Neuronal stem cell (in vitro differentiated cells): ENCODE data around the gene MCC.
A peak's percentile ranks its signal among the peaks of the same experiment; 100 is the strongest.

Source experiments
- DNase-seq: peaks from one replicate; pipeline ENCODE4 v3.0.0-alpha.2; 2013; ENCODE audit warnings: low spot score
- H2AFZ ChIP-seq: one replicate; pipeline ENCODE4 v1.6.1; 2013; ENCODE audit warnings: mild to moderate bottlenecking, low read length, inconsistent platforms
- H2AK5ac ChIP-seq: 2 replicates; pipeline ENCODE4 v1.6.1; 2013; ENCODE audit warnings: low read depth, mild to moderate bottlenecking, inconsistent platforms, low read length, moderate library complexity, mixed read lengths
- H2BK120ac ChIP-seq: 2 replicates; pipeline ENCODE4 v1.6.1; 2013; ENCODE audit warnings: low read depth, mild to moderate bottlenecking, inconsistent platforms, low read length, moderate library complexity, mixed read lengths
- H2BK12ac ChIP-seq: one replicate; pipeline ENCODE4 v1.6.1; 2013; ENCODE audit warnings: low read length, inconsistent platforms
- H2BK15ac ChIP-seq: 2 replicates; pipeline ENCODE4 v1.6.1; 2013; ENCODE audit warnings: mild to moderate bottlenecking, low read length, inconsistent platforms, mixed read lengths
- H2BK5ac ChIP-seq: one replicate; pipeline ENCODE4 v1.6.1; 2013; ENCODE audit warnings: inconsistent platforms, mild to moderate bottlenecking, low read length, moderate library complexity
- H3K14ac ChIP-seq: one replicate; pipeline ENCODE4 v1.6.1; 2013; ENCODE audit warnings: low read length, inconsistent platforms
- H3K18ac ChIP-seq: 2 replicates; pipeline ENCODE4 v1.6.1; 2013; ENCODE audit warnings: low read length, inconsistent platforms
- H3K23ac ChIP-seq: 2 replicates; pipeline ENCODE4 v1.6.1; 2013; ENCODE audit warnings: low read depth, mild to moderate bottlenecking, mixed read lengths, low read length, inconsistent platforms; ENCODE audit not compliant: poor library complexity
- H3K27ac ChIP-seq: replicated peaks from 3 replicates; pipeline ENCODE4 v1.5.1; 2013; ENCODE audit warnings: low read length, inconsistent platforms
- H3K27me3 ChIP-seq, 3 experiments: 2 replicates each; pipeline ENCODE4 v1.6.1; 2013; ENCODE audit warnings: low read length in 3 of 3, mild to moderate bottlenecking in 2 of 3, inconsistent platforms in 1 of 3, low read depth in 1 of 3, mixed read lengths in 1 of 3, moderate library complexity in 1 of 3; ENCODE audit not compliant: control insufficient read depth in 3 of 3, insufficient read depth in 3 of 3
- H3K36me3 ChIP-seq, 2 donors: replicated peaks in 1 of 2; 2 replicates each; pipeline ENCODE4 v1.6.1; 2013; ENCODE audit warnings: low read length in 2 of 2; ENCODE audit not compliant: control insufficient read depth in 2 of 2, insufficient read depth in 2 of 2
- H3K4ac ChIP-seq: 2 replicates; pipeline ENCODE4 v1.6.1; 2013; ENCODE audit warnings: inconsistent platforms, mild to moderate bottlenecking, low read length, moderate library complexity
- H3K4me1 ChIP-seq, 2 donors: 1 replicate in 1 of 2; 2 replicates in 1 of 2; pipeline ENCODE4 v1.6.1; 2013; ENCODE audit warnings: low read length in 2 of 2, low read depth in 1 of 2; ENCODE audit not compliant: control insufficient read depth in 2 of 2, insufficient read depth in 1 of 2
- H3K4me2 ChIP-seq: one replicate; pipeline ENCODE4 v1.6.1; 2013; ENCODE audit warnings: mild to moderate bottlenecking, low read length, inconsistent platforms; ENCODE audit not compliant: insufficient read depth, poor library complexity, severe bottlenecking
- H3K4me3 ChIP-seq, 2 donors: 2 replicates each; pipeline ENCODE4 v1.5.1; 2013; ENCODE audit warnings: low read length in 2 of 2, mild to moderate bottlenecking in 2 of 2, inconsistent platforms in 1 of 2, moderate library complexity in 1 of 2
- H3K79me1 ChIP-seq: one replicate; pipeline ENCODE4 v1.6.1; 2013; ENCODE audit warnings: low read depth, mild to moderate bottlenecking, inconsistent platforms, low read length, moderate library complexity
- H3K9ac ChIP-seq: one replicate; pipeline ENCODE4 v1.6.1; 2013; ENCODE audit warnings: mild to moderate bottlenecking, low read depth, low read length, inconsistent platforms; ENCODE audit not compliant: poor library complexity
- H3K9me3 ChIP-seq, 2 donors: replicated peaks in 1 of 2; 2 replicates each; pipeline versions ENCODE3 to v1.6.1; 2013; ENCODE audit warnings: low read length in 2 of 2, mild to moderate bottlenecking in 2 of 2, inconsistent platforms in 1 of 2, low read depth in 1 of 2, mixed read lengths in 1 of 2, moderate library complexity in 1 of 2; ENCODE audit not compliant: control insufficient read depth in 2 of 2, insufficient read depth in 1 of 2
- H4K8ac ChIP-seq: one replicate; pipeline ENCODE4 v1.6.1; 2013; ENCODE audit warnings: low read depth, mild to moderate bottlenecking, inconsistent platforms, low read length, moderate library complexity
- H4K91ac ChIP-seq: one replicate; pipeline ENCODE4 v1.6.1; 2013; ENCODE audit warnings: low read length, low read depth, mild to moderate bottlenecking, inconsistent platforms; ENCODE audit not compliant: poor library complexity
- WGBS, 2 donors: extraction: QIAGEN DNeasy Blood & Tissue Kit; methylation state at CpG; one replicate each; pipeline ENCODE4 v1.1.7; 2013; ENCODE audit warnings: missing lambda C conversion rate in 2 of 2, mixed read lengths in 1 of 2; ENCODE audit not compliant: insufficient read length in 2 of 2, insufficient replicate concordance in 1 of 2; ENCODE audit errors: extremely low coverage in 2 of 2; 5-methylcytosine and 5-hydroxymethylcytosine counted together

MCC gene

DNA sequence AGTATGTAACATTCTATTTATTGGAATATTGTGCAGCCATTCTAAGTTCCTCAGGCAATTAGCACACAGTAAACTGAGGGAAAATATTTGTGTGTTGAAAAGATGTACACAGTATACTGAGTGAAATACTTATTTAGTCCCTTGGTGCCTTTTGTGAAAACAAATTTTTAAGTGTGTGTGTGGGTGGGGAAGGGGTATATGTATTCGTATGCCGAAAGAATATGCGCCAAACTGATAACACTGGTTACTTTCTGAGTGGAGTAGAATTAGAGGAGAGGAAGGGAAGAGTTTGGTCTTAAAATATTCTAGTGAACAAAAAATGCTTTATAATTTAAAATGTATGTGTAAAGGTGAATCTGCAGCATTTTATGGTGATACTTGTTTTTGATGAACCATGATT, 508.5 kb downstream of the MCC start:
- H2AFZ ChIP-seq, result no peak overlapping the region
- H2AK5ac ChIP-seq, result no peak overlapping the region
- H3K23ac ChIP-seq, result no peak overlapping the region
- H3K79me1 ChIP-seq, result peaks cover 2% of the 10 kb centered on the region
- H3K4me3 ChIP-seq, result no peak overlapping the region
- no peak overlapping the region for H3K27ac ChIP-seq
- H2BK15ac ChIP-seq, result no peak overlapping the region
- no peak overlapping the region for H2BK120ac ChIP-seq
- peaks cover 0 to 48% of the 10 kb centered on the region in 2 donors for H3K36me3 ChIP-seq
- H3K4me2 ChIP-seq, result no peak overlapping the region
- H4K8ac ChIP-seq, result no peak overlapping the region
- H3K14ac ChIP-seq, result no peak overlapping the region
- no peak overlapping the region for H2BK12ac ChIP-seq
- H3K9ac ChIP-seq, result no peak overlapping the region
- DNase-seq, result no peak
- peaks cover 0 to 21% of the 10 kb centered on the region in 2 donors for H3K9me3 ChIP-seq
- no peaks in the 10 kb centered on the region for H3K27me3 ChIP-seq
- no peak overlapping the region for H3K18ac ChIP-seq
- H4K91ac ChIP-seq, result no peak overlapping the region
- H3K4ac ChIP-seq, result no peak overlapping the region
- peaks cover 5 to 13% of the 10 kb centered on the region in 2 donors for H3K4me1 ChIP-seq
- 100% methylated on average over 2 of the region's 3 CpGs; no CpG with 5 or more reads in 1 of the 2 donors for WGBS, 2 donors
- H2BK5ac ChIP-seq, result no peak overlapping the region

GRCh38 chr5:112978836-112979235, 509.4 kb downstream of the MCC start:
- Histone ChIP-seq H3K14ac (no peak overlapping the region), H2BK15ac (no peak overlapping the region), H3K23ac (no peak overlapping the region), H2AK5ac (no peak overlapping the region), H2AFZ (no peak overlapping the region), H3K27me3 (no peaks in the 10 kb centered on the region), H3K18ac (no peak overlapping the region), H2BK120ac (no peak overlapping the region), H3K9me3 (peaks cover 0 to 21% of the 10 kb centered on the region in 2 donors), H3K4me1 (peaks cover 7 to 13% of the 10 kb centered on the region in 2 donors), H3K79me1 (peaks cover 2% of the 10 kb centered on the region), H2BK5ac (no peak overlapping the region), H3K36me3 (peaks cover 0 to 40% of the 10 kb centered on the region in 2 donors), H3K9ac (no peak overlapping the region), H3K4me3 (peak overlapping the region in 1 of 2 donors; percentile 68), H4K8ac (no peak overlapping the region), H2BK12ac (no peak overlapping the region), H3K27ac (no peak overlapping the region), H4K91ac (no peak overlapping the region), H3K4me2 (no peak overlapping the region), H3K4ac (no peak overlapping the region)
- no peak for DNase-seq
- no CpG with 5 or more reads among the region's 2 CpGs for WGBS, 2 donors

DNA sequence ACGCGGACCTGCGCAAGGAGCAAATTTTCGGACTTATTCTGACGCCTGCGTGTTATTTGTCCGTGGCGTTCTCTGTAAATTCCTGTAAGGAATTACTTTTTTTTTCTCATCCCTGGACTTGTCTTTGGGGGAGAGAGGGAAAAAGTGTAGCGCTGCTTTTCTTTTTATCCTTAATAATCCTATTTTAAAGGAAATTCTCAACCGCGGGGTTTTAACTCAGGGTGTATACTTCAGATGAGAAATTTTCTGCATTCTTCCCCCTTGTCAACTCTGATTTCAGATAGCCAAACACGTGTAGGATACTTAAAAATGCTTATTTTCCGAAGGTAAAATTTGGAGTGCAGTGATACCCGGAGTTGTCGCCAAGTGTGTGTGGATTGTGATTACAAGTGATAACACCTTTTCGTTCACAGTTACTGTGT, 510.8 kb downstream of the MCC start:
- no peak overlapping the region for H3K4ac ChIP-seq
- no peak overlapping the region for H4K8ac ChIP-seq
- peaks cover 7 to 13% of the 10 kb centered on the region in 2 donors for H3K4me1 ChIP-seq
- H3K23ac ChIP-seq, result no peak overlapping the region
- H2BK12ac ChIP-seq, result no peak overlapping the region
- no peak for DNase-seq
- peaks cover 0 to 16% of the 10 kb centered on the region in 2 donors for H3K9me3 ChIP-seq
- no peak overlapping the region for H3K14ac ChIP-seq
- H2BK120ac ChIP-seq, result no peak overlapping the region
- no peak overlapping the region for H2BK15ac ChIP-seq
- H3K18ac ChIP-seq, result no peak overlapping the region
- H3K9ac ChIP-seq, result no peak overlapping the region
- no peak overlapping the region for H4K91ac ChIP-seq
- no peaks in the 10 kb centered on the region for H3K27me3 ChIP-seq
- no peak overlapping the region for H2BK5ac ChIP-seq
- H3K79me1 ChIP-seq, result peaks cover 2% of the 10 kb centered on the region
- peak overlapping the region; percentile 96 for H3K27ac ChIP-seq
- peak overlapping the region; percentile 68 to 97 for H3K4me3 ChIP-seq
- no CpG with 5 or more reads among the region's 16 CpGs for WGBS, 2 donors
- peaks cover 0 to 26% of the 10 kb centered on the region in 2 donors for H3K36me3 ChIP-seq
- peak overlapping the region; percentile 89 for H2AFZ ChIP-seq
- peak overlapping the region; percentile 65 for H3K4me2 ChIP-seq
- H2AK5ac ChIP-seq, result no peak overlapping the region

GRCh38 chr5:112976432-112977309, 511.6 kb downstream of the MCC start, which contains the start of gene DCP2:
Gene DCP2, plus strand, starts transcription at chr5:112976798. Its CDS starts 136 bp downstream, at chr5:112976934.
- no CpG with 5 or more reads among the region's 75 CpGs for WGBS, 2 donors

More at GRCh38 chr5:112976432-112977309, 511.6 kb downstream of the MCC start, which contains the start of gene DCP2:
- peak within 1 kb of the TSS; percentile 73 for H2BK12ac ChIP-seq
- peak within 1 kb of the TSS; percentile 67 for H3K4me2 ChIP-seq
- peak within 1 kb of the TSS; percentile 96 for H2BK5ac ChIP-seq
- DNase-seq, result peak; percentile 97
- H2BK120ac ChIP-seq, result peak within 1 kb of the TSS; percentile 56
- no peak within 1 kb of the TSS for H4K8ac ChIP-seq
- H3K4me1 ChIP-seq, result peaks cover 7 to 11% of the 10 kb centered on the region in 2 donors
- peak within 1 kb of the TSS; percentile 95 for H3K14ac ChIP-seq
- H3K36me3 ChIP-seq, result peaks cover 0 to 19% of the 10 kb centered on the region in 2 donors
- H3K23ac ChIP-seq, result peak within 1 kb of the TSS; percentile 97
- peak within 1 kb of the TSS; percentile 96 for H3K27ac ChIP-seq
- peak within 1 kb of the TSS; percentile 96 for H3K9ac ChIP-seq
- H4K91ac ChIP-seq, result no peak within 1 kb of the TSS
- H3K27me3 ChIP-seq, result no peaks in the 10 kb centered on the region
- peak within 1 kb of the TSS; percentile 68 to 97 for H3K4me3 ChIP-seq
- H3K9me3 ChIP-seq, result peaks cover 0 to 8% of the 10 kb centered on the region in 2 donors
- H3K4ac ChIP-seq, result no peak within 1 kb of the TSS
- H3K79me1 ChIP-seq, result peaks cover 2% of the 10 kb centered on the region
- H2AFZ ChIP-seq, result peak within 1 kb of the TSS; percentile 89
- peak within 1 kb of the TSS; percentile 99 for H3K18ac ChIP-seq
- H2AK5ac ChIP-seq, result peak within 1 kb of the TSS; percentile 90
- no peak within 1 kb of the TSS for H2BK15ac ChIP-seq
